IMR-90 (cell line): ENCODE results near the gene PCBP3.

Source experiments
- BHLHE40 ChIP-seq: fragments of 150-350 bp; IDR thresholded peaks from 2 replicates; pipeline ENCODE4 v1.6.1; 2016; ENCODE audit warnings: mild to moderate bottlenecking, low read depth, low read length
- CEBPB ChIP-seq: IDR thresholded peaks from 2 replicates; pipeline ENCODE4 v1.6.1; 2012; ENCODE audit warnings: low read depth, low read length, improper control_type of control experiment
- CTCF ChIP-seq: conservative IDR thresholded peaks from 2 replicates; pipeline ENCODE4 v1.5.1; 2012; ENCODE audit warnings: mild to moderate bottlenecking, low read depth, low read length, improper control_type of control experiment
- ELK1 ChIP-seq: fragments of 150-350 bp; IDR thresholded peaks from 2 replicates; pipeline ENCODE4 v1.6.1; 2016; ENCODE audit warnings: low read depth, mild to moderate bottlenecking, low read length, moderate library complexity, borderline replicate concordance
- FOS ChIP-seq: fragments of 150-350 bp; IDR thresholded peaks from 2 replicates; pipeline ENCODE4 v1.6.1; 2016; ENCODE audit warnings: low read depth, low read length
- MAZ ChIP-seq: IDR thresholded peaks from 2 replicates; pipeline ENCODE4 v1.6.1; 2012; ENCODE audit warnings: low read depth, mild to moderate bottlenecking, low read length, improper control_type of control experiment, moderate library complexity, borderline replicate concordance
- MXI1 ChIP-seq: IDR thresholded peaks from 2 replicates; pipeline ENCODE4 v1.6.1; 2012; ENCODE audit warnings: low read depth, mild to moderate bottlenecking, low read length, moderate library complexity, borderline replicate concordance
- NFE2L2 ChIP-seq: fragments of 150-350 bp; IDR thresholded peaks from 2 replicates; pipeline ENCODE4 v1.6.1; 2016; ENCODE audit warnings: low read depth, mild to moderate bottlenecking, low read length
- POLR2A ChIP-seq: IDR thresholded peaks from 2 replicates; pipeline ENCODE4 v1.6.1; 2012; ENCODE audit warnings: mild to moderate bottlenecking, low read depth, low read length
- RAD21 ChIP-seq: IDR thresholded peaks from 2 replicates; pipeline ENCODE4 v1.6.1; 2012; ENCODE audit warnings: low read length, improper control_type of control experiment
- RCOR1 ChIP-seq: IDR thresholded peaks from 2 replicates; pipeline ENCODE4 v1.6.1; 2012; ENCODE audit warnings: mild to moderate bottlenecking, low read length, improper control_type of control experiment; ENCODE audit not compliant: insufficient replicate concordance
- RFX5 ChIP-seq: IDR thresholded peaks from 2 replicates; pipeline ENCODE4 v1.8.0; 2012; ENCODE audit warnings: low read depth, mild to moderate bottlenecking, low read length, moderate library complexity
- SMC3 ChIP-seq: fragments of 150-350 bp; IDR thresholded peaks from 2 replicates; pipeline ENCODE4 v1.6.1; 2016; ENCODE audit warnings: low read depth, mild to moderate bottlenecking, antibody characterized with exemption, low read length, moderate library complexity

GRCh38 chr21:45811136-45811535 lies 167.6 kb downstream of the PCBP3 start:
- TF ChIP-seq POLR2A (no peak), RFX5 (no peak), CTCF (no peak), SMC3 (no peak), FOS (no peak), NFE2L2 (no peak), RCOR1 (no peak), BHLHE40 (no peak), ELK1 (no peak), RAD21 (no peak), MXI1 (no peak), CEBPB (no peak), MAZ (no peak)
